Panc1 (cell line): Measurements from ENCODE around the gene VAC14. TPM values are rescaled to one million over a fixed set of nuclear protein-coding genes. Genes with fewer than 3 reads are reported as not detected.

Experiments
- ATAC-seq: fragments of 200-7000 bp; cut with Tn5 transposase; 2 replicates; pipeline ENCODE4 v1.9.1; 2020; ENCODE audit warnings: mild to moderate bottlenecking, moderate library complexity
- BruUV-seq: library from RNA; stranded (reverse); fragments of 400-500 nt; replicated peaks from 2 replicates; lab custom pipeline; 2021; lab: Mats Ljungman, UMichigan
- CTCF ChIA-PET: fragments of 300-600 bp; sonication (Branson Sonifier 250); formaldehyde crosslinking; loops from one replicate; lab custom pipeline; 2022; ENCODE audit warnings: antibody characterized with exemption; lab: Charles Lee
- POLR2A ChIA-PET: fragments of 300-600 bp; sonication (Branson Sonifier 250); formaldehyde crosslinking; loops from one replicate; lab custom pipeline; 2022; ENCODE audit warnings: antibody characterized with exemption; lab: Charles Lee
- DNase-seq: peaks from one replicate; pipeline ENCODE4 v3.0.0-alpha.2; 2010; ENCODE audit warnings: low read depth, low spot score
- H3K27ac ChIP-seq: 2 replicates; pipeline ENCODE4 v1.5.1; 2011; ENCODE audit warnings: mild to moderate bottlenecking, low read length, inconsistent platforms
- H3K27me3 ChIP-seq: fragments of 200-500 bp; sonication (Bioruptor generic); 2 replicates; pipeline ENCODE4 v1.6.0; 2014; ENCODE audit warnings: low read length, inconsistent platforms; ENCODE audit not compliant: control insufficient read depth, insufficient read depth
- H3K36me3 ChIP-seq: fragments of 200-500 bp; sonication (Bioruptor generic); 2 replicates; pipeline ENCODE4 v1.5.1; 2014; ENCODE audit warnings: inconsistent platforms, mild to moderate bottlenecking, low read length, moderate library complexity; ENCODE audit not compliant: control insufficient read depth, insufficient read depth
- H3K4me1 ChIP-seq: 2 replicates; pipeline ENCODE4 v1.5.1; 2011; ENCODE audit warnings: inconsistent platforms, mild to moderate bottlenecking, low read length, moderate library complexity; ENCODE audit not compliant: control insufficient read depth, insufficient read depth
- H3K4me3 ChIP-seq, 2 experiments: 2 replicates each; pipeline ENCODE4 v1.5.1; 2011 to 2012; ENCODE audit warnings: low read depth in 2 of 2, low read length in 2 of 2, mild to moderate bottlenecking in 2 of 2, inconsistent platforms in 1 of 2, moderate library complexity in 1 of 2
- H3K9me3 ChIP-seq: fragments of 200-500 bp; sonication (Bioruptor generic); 2 replicates; pipeline ENCODE4 v1.5.1; 2014; ENCODE audit warnings: low read depth, mild to moderate bottlenecking, inconsistent platforms, low read length, moderate library complexity; ENCODE audit not compliant: control insufficient read depth, insufficient read depth
- CTCF ChIP-seq: fragments of 450-650 bp; IDR thresholded peaks from 2 replicates; pipeline ENCODE4 v1.5.1; 2017; ENCODE audit warnings: mild to moderate bottlenecking
- POLR2AphosphoS5 ChIP-seq: IDR thresholded peaks from 2 replicates; pipeline ENCODE4 v1.6.1; 2012; ENCODE audit warnings: mild to moderate bottlenecking, low read depth, low read length, moderate library complexity
- SIN3A ChIP-seq: IDR thresholded peaks from 2 replicates; pipeline ENCODE4 v1.6.1; 2012; ENCODE audit warnings: low read depth, mild to moderate bottlenecking, low read length, moderate library complexity, borderline replicate concordance; ENCODE audit not compliant: insufficient read depth
- TCF7L2 ChIP-seq: IDR thresholded peaks from 2 replicates; pipeline ENCODE4 v1.6.1; 2011; ENCODE audit warnings: mild to moderate bottlenecking, low read depth, low read length, inconsistent platforms
- in situ Hi-C: cut with HindIII; loops from 2 replicates; pipeline ENCODE4 v1.10.0; 2016; ENCODE audit warnings: low sequenced_read_pairs, low pct_unique_long_range_greater_than_20kb
- intact Hi-C: fragments of 100-400 bp; cut with micrococcal nuclease; formaldehyde crosslinking; loops from one replicate; pipeline ENCODE4 v1.10.0; 2022; ENCODE audit not compliant: unreplicated experiment
- total RNA-seq: library from RNA; stranded (reverse); gene quantifications from one replicate; pipeline ENCODE4 v1.2.1, GENCODE V29; 2021; ENCODE audit not compliant: unreplicated experiment
- TF ChIP-seq, protein P1 (sequence below), 2 experiments: IDR thresholded peaks; 2 replicates each; pipeline ENCODE4 v1.6.1; 2011 to 2012; ENCODE audit warnings: low read depth in 2 of 2, control low read depth in 1 of 2, low read length in 1 of 2, mild to moderate bottlenecking in 1 of 2, moderate library complexity in 1 of 2; ENCODE audit not compliant: insufficient read depth in 1 of 2

The VAC14 gene
- total RNA-seq, 1 experiment from 2014 or later = 37.9 TPM

DNA sequence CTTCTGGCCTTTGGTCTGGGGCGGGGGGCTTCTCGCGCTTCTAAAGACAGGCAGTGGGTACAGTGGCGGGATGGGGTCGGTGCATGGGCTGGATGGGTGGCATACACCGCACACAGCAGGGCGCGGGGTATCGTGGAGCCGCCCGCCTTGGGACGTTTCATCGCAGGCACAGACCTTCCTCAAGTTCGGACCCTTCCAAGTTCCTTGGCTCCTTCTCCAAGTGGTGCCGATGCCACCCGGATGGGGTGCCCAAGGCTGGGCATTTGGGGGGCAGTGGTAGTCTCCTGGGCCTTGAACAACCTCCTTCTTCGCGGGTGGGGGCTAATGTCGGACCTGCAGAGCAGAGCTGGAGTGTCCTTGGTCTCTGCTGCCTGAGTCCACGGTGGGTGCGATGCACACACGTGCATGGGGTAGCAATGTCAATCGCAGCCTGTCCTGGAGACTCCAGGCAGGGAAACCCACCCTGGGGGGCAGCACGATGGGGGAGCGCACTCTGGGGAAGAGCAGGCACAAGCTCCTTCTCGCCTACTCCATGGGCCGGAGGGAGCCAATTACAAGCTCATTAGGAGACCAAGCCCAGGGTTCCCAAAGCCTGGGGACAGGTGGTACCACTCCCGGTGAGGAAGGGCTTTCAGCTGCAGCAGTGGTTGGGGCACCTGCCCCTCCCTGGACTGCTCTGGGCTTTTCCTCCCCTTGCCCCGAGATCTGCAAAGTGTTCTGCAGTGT lies 114.4 kb downstream of the VAC14 start:
- H3K27me3 ChIP-seq = no peaks in the 10 kb centered on the region
- H3K4me1 ChIP-seq = peaks cover 43% of the 10 kb centered on the region
- intact Hi-C loops = no loop called here
- CTCF ChIA-PET = interaction anchor here (0.7 kb wide), 1 partner anchor 611 kb away, joined by 3 read pairs; no protein-coding TSS in a partner anchor
- DNase-seq (no peak), ATAC-seq (peak; percentile 19)
- no TSS peak for BruUV-seq
- peak overlapping the region; percentile 51 for H3K27ac ChIP-seq
- no peaks in the 10 kb centered on the region for H3K9me3 ChIP-seq
- POLR2A ChIA-PET = no interaction called here
- H3K4me3 ChIP-seq = peak overlapping the region; percentile 11 to 61; a peak in 3 of 4 replicates
- TF ChIP-seq, protein P1, sequence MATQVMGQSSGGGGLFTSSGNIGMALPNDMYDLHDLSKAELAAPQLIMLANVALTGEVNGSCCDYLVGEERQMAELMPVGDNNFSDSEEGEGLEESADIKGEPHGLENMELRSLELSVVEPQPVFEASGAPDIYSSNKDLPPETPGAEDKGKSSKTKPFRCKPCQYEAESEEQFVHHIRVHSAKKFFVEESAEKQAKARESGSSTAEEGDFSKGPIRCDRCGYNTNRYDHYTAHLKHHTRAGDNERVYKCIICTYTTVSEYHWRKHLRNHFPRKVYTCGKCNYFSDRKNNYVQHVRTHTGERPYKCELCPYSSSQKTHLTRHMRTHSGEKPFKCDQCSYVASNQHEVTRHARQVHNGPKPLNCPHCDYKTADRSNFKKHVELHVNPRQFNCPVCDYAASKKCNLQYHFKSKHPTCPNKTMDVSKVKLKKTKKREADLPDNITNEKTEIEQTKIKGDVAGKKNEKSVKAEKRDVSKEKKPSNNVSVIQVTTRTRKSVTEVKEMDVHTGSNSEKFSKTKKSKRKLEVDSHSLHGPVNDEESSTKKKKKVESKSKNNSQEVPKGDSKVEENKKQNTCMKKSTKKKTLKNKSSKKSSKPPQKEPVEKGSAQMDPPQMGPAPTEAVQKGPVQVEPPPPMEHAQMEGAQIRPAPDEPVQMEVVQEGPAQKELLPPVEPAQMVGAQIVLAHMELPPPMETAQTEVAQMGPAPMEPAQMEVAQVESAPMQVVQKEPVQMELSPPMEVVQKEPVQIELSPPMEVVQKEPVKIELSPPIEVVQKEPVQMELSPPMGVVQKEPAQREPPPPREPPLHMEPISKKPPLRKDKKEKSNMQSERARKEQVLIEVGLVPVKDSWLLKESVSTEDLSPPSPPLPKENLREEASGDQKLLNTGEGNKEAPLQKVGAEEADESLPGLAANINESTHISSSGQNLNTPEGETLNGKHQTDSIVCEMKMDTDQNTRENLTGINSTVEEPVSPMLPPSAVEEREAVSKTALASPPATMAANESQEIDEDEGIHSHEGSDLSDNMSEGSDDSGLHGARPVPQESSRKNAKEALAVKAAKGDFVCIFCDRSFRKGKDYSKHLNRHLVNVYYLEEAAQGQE (IDR thresholded peaks at IDR 0.05; ENCODE audit: insufficient read depth in 1 of 2, low read depth in 2 of 2, low read length in 1 of 2) = no peak
- TF ChIP-seq SIN3A (no peak), POLR2AphosphoS5 (no peak), CTCF (no peak), TCF7L2 (no peak)
- in situ Hi-C loops = no loop called here
- H3K36me3 ChIP-seq = peaks cover 4% of the 10 kb centered on the region; the same call in 1 of the 2 replicates

- ATAC-seq = peak; percentile 70
- H3K4me1 ChIP-seq = peaks cover 46% of the 10 kb centered on the region
- intact Hi-C loops = no loop called here
- H3K36me3 ChIP-seq = peaks cover 4% of the 10 kb centered on the region; the same call in 1 of the 2 replicates
- H3K9me3 ChIP-seq = no peaks in the 10 kb centered on the region
- no TSS peak for BruUV-seq
- POLR2A ChIA-PET = no interaction called here
- TF ChIP-seq POLR2AphosphoS5 (no peak), SIN3A (no peak), TCF7L2 (0 out of 2 replicates have a peak, but pooled peaks have one; percentile 44)
- peak within 1 kb of the TSS; percentile 76 for H3K27ac ChIP-seq
- CTCF ChIA-PET = no interaction called here
- in situ Hi-C loops = no loop called here
- no peaks in the 10 kb centered on the region for H3K27me3 ChIP-seq
- no peak for DNase-seq
- peak within 1 kb of the TSS; percentile 61 to 63 for H3K4me3 ChIP-seq
Observed at GRCh38 chr16:70685938-70686375, 115.0 kb downstream of the VAC14 start, which contains the start of gene MTSS2. Gene MTSS2 (minus strand): TSS chr16:70686053. CDS start chr16:70685791, 262 bp downstream.
